HG03520 (cell line): ENCODE measurements around the gene DHRSX.

Experiments used
- ATAC-seq: cut with Tn5 transposase; IDR thresholded peaks from one replicate; pipeline ENCODE4 v1.9.1; 2021; ENCODE audit warnings: mild to moderate bottlenecking, moderate library complexity; ENCODE audit not compliant: unreplicated experiment

Gene DHRSX

DNA sequence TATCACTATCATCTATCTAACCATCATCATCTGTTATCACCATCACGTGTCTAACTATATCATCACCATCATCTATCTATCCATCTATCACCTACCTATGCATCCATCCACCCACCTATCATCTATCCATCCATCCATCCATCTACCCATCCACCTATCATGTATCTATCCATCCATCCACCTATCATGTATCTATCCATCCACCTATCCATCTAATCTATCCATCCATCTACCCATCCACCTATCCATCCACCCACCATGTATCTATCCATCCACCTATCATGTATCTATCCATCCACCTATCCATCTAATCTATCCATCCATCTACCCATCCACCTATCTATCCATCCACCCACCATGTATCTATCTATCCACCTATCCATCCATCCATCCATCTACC lies 316.7 kb downstream of the DHRSX start:
- no peak for ATAC-seq

- ATAC-seq: no peak
Observed at GRCh38 chrX:2183193-2183725, 317.5 kb downstream of the DHRSX start.

GRCh38 chrX:2177541-2177940 lies 323.2 kb downstream of the DHRSX start:
- no peak for ATAC-seq

DNA sequence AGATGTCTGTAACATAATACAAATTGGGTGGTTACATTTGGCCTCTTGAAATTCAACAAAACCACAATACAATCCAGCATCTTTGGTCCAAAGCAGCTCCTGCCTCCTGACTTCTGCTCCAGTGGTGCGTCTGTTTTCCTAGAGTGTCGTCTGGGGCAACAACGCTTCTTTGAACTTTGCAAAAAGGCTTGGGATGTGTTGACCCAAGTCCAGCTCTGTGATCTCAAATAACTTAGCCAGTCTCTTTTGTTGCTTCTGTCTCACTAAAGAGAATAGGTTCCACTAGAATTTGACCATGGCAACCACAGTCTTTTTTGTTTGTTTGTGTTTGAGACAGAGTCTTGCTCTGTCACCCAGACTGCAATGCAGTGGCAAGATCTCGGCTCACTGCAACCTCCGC lies 324.0 kb downstream of the DHRSX start:
- no peak for ATAC-seq

GRCh38 chrX:2176274-2176673 lies 324.5 kb downstream of the DHRSX start:
- ATAC-seq: no peak

GRCh38 chrX:2172359-2172758 lies 328.4 kb downstream of the DHRSX start:
- ATAC-seq: no peak
